HEK293T (cell line): ENCODE measurements around the gene RNF123.

Experiments used
- FOXK2 ChIP-seq: fragments of 450-650 bp; IDR thresholded peaks from 2 replicates; pipeline ENCODE4 v1.6.1; 2016; ENCODE audit warnings: mild to moderate bottlenecking
- L3MBTL2 ChIP-seq: fragments of 450-650 bp; conservative IDR thresholded peaks from 2 replicates; pipeline ENCODE4 v1.6.1; 2016; ENCODE audit warnings: mild to moderate bottlenecking
- LEF1 ChIP-seq: fragments of 450-650 bp; IDR thresholded peaks from 2 replicates; pipeline ENCODE4 v1.6.1; 2017; ENCODE audit warnings: mild to moderate bottlenecking, borderline replicate concordance
- PKNOX1 ChIP-seq: fragments of 450-650 bp; IDR thresholded peaks from 2 replicates; pipeline ENCODE4 v1.6.1; 2016
- SP1 ChIP-seq: fragments of 450-650 bp; IDR thresholded peaks from 2 replicates; pipeline ENCODE4 v1.6.1; 2017
- TARDBP ChIP-seq: fragments of 450-650 bp; IDR thresholded peaks from 2 replicates; pipeline ENCODE4 v1.6.1; 2016

- TF ChIP-seq PKNOX1 (no peak), L3MBTL2 (no peak), FOXK2 (no peak), LEF1 (no peak), TARDBP (no peak), SP1 (no peak)
Observed at GRCh38 chr3:49759226-49759625, 69.9 kb downstream of the RNF123 start.
